GM12878 (cell line): ENCODE data around the gene SORBS2. TPM values are rescaled to one million over a fixed set of nuclear protein-coding genes. Genes with fewer than 3 reads are reported as not detected.

ENCODE experiments used
- ATAC-seq: fragments of 200-7000 bp; cut with Tn5 transposase; 3 replicates; pipeline ENCODE4 v1.9.1; 2020; ENCODE audit warnings: mild to moderate bottlenecking, moderate library complexity
- BruUV-seq: library from RNA; stranded (reverse); fragments of 400-500 nt; replicated peaks from 2 replicates; lab custom pipeline; 2021; lab: Mats Ljungman, UMichigan
- CTCF ChIA-PET: fragments of 300-600 bp; sonication (Branson Sonifier 250); formaldehyde crosslinking; extraction: SDS; loops from one replicate; lab custom pipeline; 2021; ENCODE audit warnings: inconsistent platforms; lab: Yijun Ruan, JAX
- POLR2A ChIA-PET: fragments of 350-600 bp; formaldehyde crosslinking; extraction: SDS; loops from one replicate; lab custom pipeline; 2021; ENCODE audit warnings: inconsistent platforms; lab: Charles Lee
- RAD21 ChIA-PET: fragments of 300-600 bp; sonication (Branson Sonifier 250); formaldehyde crosslinking; loops from one replicate; lab custom pipeline; 2023; ENCODE audit warnings: antibody characterized with exemption; ENCODE audit not compliant: unreplicated experiment; lab: Charles Lee
- SMC1A ChIA-PET: fragments of 300-600 bp; sonication (Branson Sonifier 250); formaldehyde crosslinking; loops from one replicate; lab custom pipeline; 2023; ENCODE audit not compliant: unreplicated experiment, uncharacterized antibody; lab: Charles Lee
- DNase-seq: peaks from one replicate; pipeline ENCODE4 v3.0.0-alpha.2; 2011; ENCODE audit warnings: low read depth, low spot score
- FAIRE-seq: peaks from 3 replicates; lab custom pipeline; 2011; peaks lifted over from hg19 to GRCh38; lab: Jason Lieb, UNC
- H2AFZ ChIP-seq: 2 replicates; pipeline ENCODE4 v1.6.0; 2011; ENCODE audit warnings: low read depth, low read length, control low read depth; ENCODE audit not compliant: control insufficient read depth
- H3K27ac ChIP-seq: 2 replicates; pipeline ENCODE4 v1.5.1; 2011; ENCODE audit warnings: control low read depth; ENCODE audit not compliant: control insufficient read depth, insufficient read depth
- H3K27me3 ChIP-seq, 2 experiments: replicated peaks in 1 of 2; 2 replicates each; pipeline versions ENCODE4 v1.6.0 to v1.6.1; 2011; ENCODE audit warnings: low read length in 1 of 2; ENCODE audit not compliant: control insufficient read depth in 2 of 2, insufficient read depth in 2 of 2
- H3K36me3 ChIP-seq, 2 experiments: 2 replicates each; pipeline ENCODE4 v1.5.1; 2011; ENCODE audit warnings: low read length in 1 of 2; ENCODE audit not compliant: control insufficient read depth in 2 of 2, insufficient read depth in 2 of 2
- H3K4me1 ChIP-seq: 2 replicates; pipeline ENCODE4 v1.6.1; 2011; ENCODE audit warnings: mild to moderate bottlenecking, low read length, moderate library complexity, mixed read lengths; ENCODE audit not compliant: control insufficient read depth, insufficient read depth
- H3K4me2 ChIP-seq: 2 replicates; pipeline ENCODE4 v1.6.0; 2011; ENCODE audit warnings: control low read depth; ENCODE audit not compliant: control insufficient read depth, insufficient read depth
- H3K4me3 ChIP-seq: fragments of 200-600 bp; sonication (generic); 2 replicates; pipeline ENCODE4 v1.5.1; 2016
- H3K79me2 ChIP-seq: 2 replicates; pipeline ENCODE4 v1.6.0; 2011; ENCODE audit warnings: low read length; ENCODE audit not compliant: control insufficient read depth, insufficient read depth
- H3K9ac ChIP-seq: 2 replicates; pipeline ENCODE4 v1.8.0; 2011; ENCODE audit warnings: low read length, control low read depth, mixed read lengths; ENCODE audit not compliant: control insufficient read depth, insufficient read depth
- H3K9me3 ChIP-seq: replicated peaks from 3 replicates; pipeline ENCODE4 v1.5.1; 2011; ENCODE audit warnings: mild to moderate bottlenecking, low read length; ENCODE audit not compliant: control insufficient read depth, insufficient read depth
- H4K20me1 ChIP-seq: 2 replicates; pipeline ENCODE4 v1.6.0; 2011; ENCODE audit not compliant: control insufficient read depth, insufficient read depth
- ATF3 ChIP-seq: IDR thresholded peaks from 2 replicates; pipeline ENCODE4 v1.6.1; 2011; ENCODE audit warnings: low read depth, mild to moderate bottlenecking, low read length, moderate library complexity, borderline replicate concordance; ENCODE audit errors: extremely low read depth
- BACH1 ChIP-seq: fragments of 450-650 bp; IDR thresholded peaks from 2 replicates; pipeline ENCODE4 v1.6.1; 2017; ENCODE audit warnings: mild to moderate bottlenecking, borderline replicate concordance
- CBX3 ChIP-seq: fragments of 200-600 bp; sonication (generic); IDR thresholded peaks from 2 replicates; pipeline ENCODE4 v1.6.1; 2016; ENCODE audit warnings: low read depth, borderline replicate concordance
- E2F8 ChIP-seq: fragments of 450-650 bp; IDR thresholded peaks from 2 replicates; pipeline ENCODE4 v1.6.1; 2018; ENCODE audit warnings: mild to moderate bottlenecking, low read depth, moderate library complexity; ENCODE audit not compliant: partially characterized antibody
- HDAC2 ChIP-seq: fragments of 200-600 bp; sonication (generic); IDR thresholded peaks from 2 replicates; pipeline ENCODE4 v1.6.1; 2017
- MTA3 ChIP-seq: IDR thresholded peaks from 2 replicates; pipeline ENCODE4 v1.6.1; 2012; ENCODE audit warnings: low read length, inconsistent platforms, borderline replicate concordance
- SREBF1 ChIP-seq: IDR thresholded peaks from 2 replicates; pipeline ENCODE4 v1.6.1; 2012; ENCODE audit warnings: mild to moderate bottlenecking, low read length
- WGBS: methylation state at CpG from one replicate; pipeline ENCODE4 v1.1.6; 2016; ENCODE audit warnings: low lambda C conversion rate; ENCODE audit not compliant: insufficient replicate concordance, insufficient coverage; ENCODE audit errors: missing lambda C conversion rate; 5-methylcytosine and 5-hydroxymethylcytosine counted together
- in situ Hi-C: fragments of 300-500 bp; cut with MboI; formaldehyde crosslinking; loops from 9 replicates; pipeline ENCODE4 v1.14.3; 2018; ENCODE audit warnings: mixed read lengths
- intact Hi-C: fragments of 100-400 bp; cut with micrococcal nuclease; formaldehyde crosslinking; loops from one replicate; pipeline ENCODE4 v1.14.2; 2022; ENCODE audit not compliant: unreplicated experiment
- polyA plus RNA-seq, 11 experiments: library from polyadenylated mRNA; depleted of rRNA in 4 of 11; unstranded in 6 of 11; stranded (reverse) in 5 of 11; fragments of >200 nt; fragmentation: Nextera tagmentation in 4 of 11; fragmentation: Illumina TruSeq in 1 of 11; extraction: Ambion mirVana in 4 of 11; extraction: Trizol in 1 of 11; gene quantifications; 1 replicate in 1 of 11; 2 replicates in 10 of 11; pipeline versions ENCODE4 v1.2.1 to v1.2.3, GENCODE V29; 2011 to 2016; ENCODE audit warnings: inconsistent platforms in 2 of 11, missing spikeins in 2 of 11, low read depth in 1 of 11
- total RNA-seq, 4 experiments: library from RNA; depleted of rRNA in 3 of 4; stranded (reverse); fragments of >200 nt in 3 of 4; fragmentation: Illumina TruSeq in 1 of 4; extraction: Trizol in 1 of 4; gene quantifications; 2 replicates each; pipeline versions ENCODE4 v1.2.1 to v1.2.3, GENCODE V29; 2013 to 2021

The SORBS2 gene
- total and polyA plus RNA-seq, 10 of the 15 experiments (the other 5 are each of a cell fraction or from before 2014, with no cell fraction given), result 0.06 to 3.0 (median 0.79) TPM

GRCh38 chr4:185709802-185710486, 102.0 kb downstream of the SORBS2 start:
- CTCF ChIA-PET, result no interaction called here
- no peak overlapping the region for H3K4me3 ChIP-seq
- DNase-seq, result no peak
- ATAC-seq, result no peak
- no TSS peak for BruUV-seq
- H3K27me3 ChIP-seq, result no peaks in the 10 kb centered on the region
- RAD21 ChIA-PET, result no interaction called here
- TF ChIP-seq BACH1, result no peak
- TF ChIP-seq CBX3, result no peak
- TF ChIP-seq ATF3, result no peak
- TF ChIP-seq HDAC2, result no peak
- TF ChIP-seq MTA3, result no peak
- TF ChIP-seq E2F8, result no peak
- no peak for TF ChIP-seq SREBF1
- TF ChIP-seq, all 136 proteins: peak for 0
- ChIA-PET POLR2A (no interaction called here), SMC1A (interaction anchor here (0.6 kb wide), 1 partner anchor 8 kb away, joined by 3 read pairs; no protein-coding TSS in a partner anchor)
- H3K27ac ChIP-seq, result no peak overlapping the region
- H3K4me2 ChIP-seq, result no peak overlapping the region
- no peak for FAIRE-seq
- in situ Hi-C loops (no loop called here), intact Hi-C loops (no loop called here)
- H4K20me1 ChIP-seq, result no peaks in the 10 kb centered on the region
- H2AFZ ChIP-seq, result no peak overlapping the region
- no peak overlapping the region for H3K9ac ChIP-seq
- H3K4me1 ChIP-seq, result no peaks in the 10 kb centered on the region
- no peaks in the 10 kb centered on the region for H3K36me3 ChIP-seq
- H3K9me3 ChIP-seq, result peaks cover 2% of the 10 kb centered on the region; the same call in 1 of the 3 replicates
- no peaks in the 10 kb centered on the region for H3K79me2 ChIP-seq
- 45% methylated on average over 8 of the region's 8 CpGs for WGBS
